ENCODE results near the gene UBB.

DNA sequence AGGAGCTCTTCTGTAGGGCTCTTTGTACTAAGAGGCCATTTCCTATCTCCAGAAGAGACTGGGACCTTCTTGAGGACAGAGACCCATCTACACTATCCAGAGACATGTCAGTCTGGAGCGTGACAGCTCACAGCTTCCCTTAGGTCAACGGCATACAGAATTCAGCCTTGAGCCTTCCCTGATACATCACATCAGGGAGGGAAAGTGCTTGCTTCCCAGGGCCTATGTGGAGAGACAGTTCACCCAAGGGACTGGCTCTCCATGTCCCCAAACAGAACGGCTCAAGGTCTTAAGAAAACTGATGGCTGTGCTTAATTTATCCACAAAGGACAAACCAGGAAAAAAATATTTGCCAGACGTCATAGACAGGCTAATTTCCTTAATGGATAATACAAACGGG lies 35.3 kb upstream of the UBB start:
- no peak for TF ChIP-seq CTCF (IDR thresholded peaks at IDR 0.05)
- TF ChIP-seq POLR2AphosphoS5 (IDR thresholded peaks at IDR 0.05): no peak
